HEK293 (cell line): ENCODE results near the gene PRKACG.
A peak's percentile ranks its signal among the peaks of the same experiment; 100 is the strongest.

Experiments
- CTCF ChIA-PET: fragments of 350-600 bp; formaldehyde crosslinking; extraction: SDS; loops from one replicate; lab custom pipeline; 2021; ENCODE audit warnings: antibody characterized with exemption; lab: Yijun Ruan, JAX
- POLR2A ChIA-PET: fragments of 300-600 bp; formaldehyde crosslinking; extraction: SDS; loops from one replicate; lab custom pipeline; 2020; ENCODE audit warnings: antibody characterized with exemption, inconsistent platforms; lab: Yijun Ruan, JAX
- H3K27ac ChIP-seq: fragments of 200-500 bp; sonication (Bioruptor generic); 2 replicates; pipeline ENCODE4 v1.5.1; 2014; ENCODE audit warnings: low read depth, low read length, control low read depth, inconsistent platforms; ENCODE audit errors: extremely low read depth
- H3K36me3 ChIP-seq, 2 experiments: fragments of 200-500 bp in 1 of 2; sonication (Bioruptor generic) in 1 of 2; 1 replicate in 1 of 2; 2 replicates in 1 of 2; pipeline ENCODE4 v1.5.1; 2014 to 2017; ENCODE audit warnings: inconsistent platforms in 2 of 2, low read length in 2 of 2; ENCODE audit not compliant: control insufficient read depth in 2 of 2, insufficient read depth in 1 of 2
- H3K4me1 ChIP-seq: fragments of 200-500 bp; sonication (Bioruptor generic); 2 replicates; pipeline ENCODE4 v1.5.1; 2014; ENCODE audit warnings: mild to moderate bottlenecking, low read length, inconsistent platforms; ENCODE audit not compliant: control insufficient read depth, insufficient read depth
- H3K4me3 ChIP-seq: 2 replicates; pipeline ENCODE4 v1.5.1; 2011; ENCODE audit warnings: low read depth, mild to moderate bottlenecking, control low read depth, low read length, moderate library complexity
- H3K9me3 ChIP-seq: fragments of 200-500 bp; sonication (Bioruptor generic); 2 replicates; pipeline ENCODE4 v1.5.1; 2014; ENCODE audit warnings: low read depth, low read length, inconsistent platforms; ENCODE audit not compliant: control insufficient read depth, insufficient read depth
- HOXA7 ChIP-seq: sonication (generic); formaldehyde crosslinking; IDR thresholded peaks from 2 replicates; pipeline ENCODE4 v1.8.1; 2022; ENCODE audit warnings: missing genetic modification reagents, borderline replicate concordance
- MZF1 ChIP-seq: fragments of 450-650 bp; formaldehyde crosslinking; IDR thresholded peaks from 2 replicates; pipeline ENCODE4 v1.5.1; 2017; ENCODE audit warnings: missing biosample characterization, missing genetic modification characterization, borderline replicate concordance
- PBX3 ChIP-seq: sonication (generic); formaldehyde crosslinking; IDR thresholded peaks from 2 replicates; pipeline ENCODE4 v1.8.1; 2022; ENCODE audit warnings: mild to moderate bottlenecking, moderate library complexity, missing genetic modification reagents
- TCF7L2 ChIP-seq: IDR thresholded peaks from 2 replicates; pipeline ENCODE4 v1.6.1; 2011; ENCODE audit warnings: low read depth, mild to moderate bottlenecking, inconsistent platforms, low read length, moderate library complexity, borderline replicate concordance
- WT1 ChIP-seq: fragments of 450-650 bp; formaldehyde crosslinking; IDR thresholded peaks from 2 replicates; pipeline ENCODE4 v1.5.1; 2016; ENCODE audit warnings: missing biosample characterization, missing genetic modification characterization
- ZEB2 ChIP-seq: fragments of 450-650 bp; formaldehyde crosslinking; IDR thresholded peaks from 2 replicates; pipeline ENCODE4 v1.5.1; 2016; ENCODE audit warnings: missing biosample characterization, missing genetic modification characterization
- ZFHX2 ChIP-seq: fragments of 450-650 bp; formaldehyde crosslinking; conservative IDR thresholded peaks from 2 replicates; pipeline ENCODE4 v1.5.1; 2016; ENCODE audit warnings: missing biosample characterization, missing genetic modification characterization
- ZFP37 ChIP-seq: fragments of 450-650 bp; formaldehyde crosslinking; IDR thresholded peaks from 2 replicates; pipeline ENCODE4 v1.5.1; 2016; ENCODE audit warnings: missing biosample characterization, missing genetic modification characterization
- ZNF148 ChIP-seq: fragments of 450-650 bp; formaldehyde crosslinking; IDR thresholded peaks from 2 replicates; pipeline ENCODE4 v1.5.0; 2017; ENCODE audit warnings: missing biosample characterization, missing genetic modification characterization, borderline replicate concordance
- ZNF157 ChIP-seq: fragments of 450-650 bp; formaldehyde crosslinking; IDR thresholded peaks from 2 replicates; pipeline ENCODE4 v1.5.1; 2016; ENCODE audit warnings: missing biosample characterization, missing genetic modification characterization
- ZNF266 ChIP-seq: fragments of 450-650 bp; formaldehyde crosslinking; IDR thresholded peaks from 2 replicates; pipeline ENCODE4 v1.5.1; 2016; ENCODE audit warnings: missing biosample characterization, missing genetic modification characterization, low read depth
- ZNF274 ChIP-seq, 2 experiments: fragments of 200-500 bp in 1 of 2; fragments of 450-650 bp in 1 of 2; sonication (Bioruptor generic) in 1 of 2; formaldehyde crosslinking in 1 of 2; IDR thresholded peaks; 2 replicates each; pipeline versions ENCODE4 v1.5.1 to v1.6.1; 2014 to 2016; ENCODE audit warnings: borderline replicate concordance in 1 of 2, inconsistent platforms in 1 of 2, low read length in 1 of 2, missing biosample characterization in 1 of 2, missing genetic modification characterization in 1 of 2
- ZNF292 ChIP-seq: fragments of 450-650 bp; formaldehyde crosslinking; IDR thresholded peaks from 2 replicates; pipeline ENCODE4 v1.5.1; 2016; ENCODE audit warnings: low read depth, missing biosample characterization, missing genetic modification characterization, borderline replicate concordance
- ZNF391 ChIP-seq: fragments of 450-650 bp; formaldehyde crosslinking; IDR thresholded peaks from 2 replicates; pipeline ENCODE4 v1.5.1; 2016; ENCODE audit warnings: low read depth, missing biosample characterization, missing genetic modification characterization, borderline replicate concordance
- ZNF473 ChIP-seq: fragments of 450-650 bp; formaldehyde crosslinking; IDR thresholded peaks from 2 replicates; pipeline ENCODE4 v1.5.1; 2017; ENCODE audit warnings: missing biosample characterization, missing genetic modification characterization
- ZNF48 ChIP-seq: fragments of 450-650 bp; formaldehyde crosslinking; IDR thresholded peaks from 2 replicates; pipeline ENCODE4 v1.5.1; 2016; ENCODE audit warnings: missing biosample characterization, missing genetic modification characterization
- ZNF571 ChIP-seq: fragments of 450-650 bp; formaldehyde crosslinking; IDR thresholded peaks from 2 replicates; pipeline ENCODE4 v1.5.0; 2017; ENCODE audit warnings: missing biosample characterization, missing genetic modification characterization
- ZNF626 ChIP-seq: fragments of 450-650 bp; sonication (Bioruptor Pico); formaldehyde crosslinking; IDR thresholded peaks from 2 replicates; pipeline ENCODE4 v1.5.1; 2018; ENCODE audit warnings: missing biosample characterization, missing genetic modification characterization, inconsistent platforms
- ZNF629 ChIP-seq: fragments of 450-650 bp; formaldehyde crosslinking; IDR thresholded peaks from 2 replicates; pipeline ENCODE4 v1.5.1; 2017; ENCODE audit warnings: missing biosample characterization, missing genetic modification characterization
- ZNF692 ChIP-seq: fragments of 450-650 bp; formaldehyde crosslinking; IDR thresholded peaks from 2 replicates; pipeline ENCODE4 v1.5.1; 2016; ENCODE audit warnings: missing biosample characterization, missing genetic modification characterization

PRKACG gene

GRCh38 chr9:68981789-68982188 lies 32.1 kb downstream of the PRKACG start (continued):
- no peak for TF ChIP-seq ZNF626 (tag by site-specific recombination)
- no peak for TF ChIP-seq ZNF292 (tag by site-specific recombination)
- TF ChIP-seq HOXA7 (CRISPR knock-in tag) = no peak
- TF ChIP-seq ZNF692 (tag by site-specific recombination) = no peak
- TF ChIP-seq ZNF157 (tag by site-specific recombination) = no peak
- TF ChIP-seq WT1 (tag by site-specific recombination) = peak; percentile 44; the same call in 1 of the 2 replicates

- TF ChIP-seq ZNF148 (no peak), ZNF48 (tag by site-specific recombination) (no peak), ZNF391 (no peak), MZF1 (tag by site-specific recombination) (no peak), ZNF266 (tag by site-specific recombination) (no peak), ZNF473 (tag by site-specific recombination) (no peak), ZNF571 (tag by site-specific recombination) (no peak), PBX3 (CRISPR knock-in tag) (no peak), TCF7L2 (no peak), ZNF274 (IDR thresholded peaks at IDR 0.05; ENCODE audit: low read length) (no peak), ZNF274 (tag by site-specific recombination; IDR thresholded peaks at IDR 0.05; ENCODE audit: borderline replicate concordance) (no peak), ZEB2 (tag by site-specific recombination) (no peak), ZNF629 (tag by site-specific recombination) (no peak), ZFP37 (tag by site-specific recombination) (no peak), ZFHX2 (no peak)
- Histone ChIP-seq H3K9me3 (no peaks in the 10 kb centered on the region), H3K36me3 (no peaks in the 10 kb centered on the region), H3K27ac (no peak overlapping the region), H3K4me1 (peaks cover 4% of the 10 kb centered on the region), H3K4me3 (no peak overlapping the region)
- ChIA-PET CTCF (interaction anchor here (0.7 to 1.5 kb wide), 4 partner anchors 19 to 198 kb away, joined by 3 to 4 read pairs (median 4); no protein-coding TSS in a partner anchor), POLR2A (interaction anchor here (0.6 kb wide), 1 partner anchor 15 kb away, joined by 4 read pairs; no protein-coding TSS in a partner anchor)
Measured at GRCh38 chr9:68980341-68980914, 33.5 kb downstream of the PRKACG start.
